Natural killer cell treated with Interleukin-12 subunit alpha and Interleukin-12 subunit beta and Interleukin-15 and Interleukin-18, amount 100 ng/mL, for 72 hours (primary cell): ENCODE measurements around the gene ENTHD1. TPM values are rescaled to one million over a fixed set of nuclear protein-coding genes. Genes with fewer than 3 reads are reported as not detected.

Experiments
- ATAC-seq, 2 donors: fragments of 150-1000 bp; cut with Tn5 transposase in 1 of 2; sonication (Bioruptor Pico), chemical (Tn5 transposase) in 1 of 2; 2 replicates each; pipeline ENCODE4 v1.10.0; 2021
- DNase-seq: peaks from one replicate; pipeline ENCODE4 v3.0.0; 2022; ENCODE audit warnings: low spot score
- H3K27ac Mint-ChIP-seq, 2 donors: 1 replicate in 1 of 2; 2 replicates in 1 of 2; pipeline ENCODE4 v1.8.0; 2022; ENCODE audit warnings: mixed read lengths in 2 of 2, mild to moderate bottlenecking in 1 of 2, moderate library complexity in 1 of 2
- H3K27me3 Mint-ChIP-seq, 2 donors: 1 replicate in 1 of 2; 2 replicates in 1 of 2; pipeline ENCODE4 v1.8.0; 2022; ENCODE audit warnings: mixed read lengths in 2 of 2
- H3K36me3 Mint-ChIP-seq: one replicate; pipeline ENCODE4 v1.8.0; 2022; ENCODE audit warnings: mixed read lengths
- H3K4me1 Mint-ChIP-seq, 2 donors: 1 replicate in 1 of 2; 2 replicates in 1 of 2; pipeline ENCODE4 v1.8.0; 2022; ENCODE audit warnings: low read depth in 2 of 2, mixed read lengths in 2 of 2, mild to moderate bottlenecking in 1 of 2
- H3K4me3 Mint-ChIP-seq: one replicate; pipeline ENCODE4 v1.8.0; 2022; ENCODE audit warnings: mixed read lengths
- H3K9me3 Mint-ChIP-seq: 2 replicates; pipeline ENCODE4 v1.8.0; 2022; ENCODE audit warnings: mixed read lengths
- total RNA-seq, 2 donors: library from RNA; stranded (reverse); gene quantifications; one replicate each; pipeline ENCODE4 v1.2.3, GENCODE V29; 2022

ENTHD1 gene
- total RNA-seq, 2 donors from 2014 or later, result not detected

DNA sequence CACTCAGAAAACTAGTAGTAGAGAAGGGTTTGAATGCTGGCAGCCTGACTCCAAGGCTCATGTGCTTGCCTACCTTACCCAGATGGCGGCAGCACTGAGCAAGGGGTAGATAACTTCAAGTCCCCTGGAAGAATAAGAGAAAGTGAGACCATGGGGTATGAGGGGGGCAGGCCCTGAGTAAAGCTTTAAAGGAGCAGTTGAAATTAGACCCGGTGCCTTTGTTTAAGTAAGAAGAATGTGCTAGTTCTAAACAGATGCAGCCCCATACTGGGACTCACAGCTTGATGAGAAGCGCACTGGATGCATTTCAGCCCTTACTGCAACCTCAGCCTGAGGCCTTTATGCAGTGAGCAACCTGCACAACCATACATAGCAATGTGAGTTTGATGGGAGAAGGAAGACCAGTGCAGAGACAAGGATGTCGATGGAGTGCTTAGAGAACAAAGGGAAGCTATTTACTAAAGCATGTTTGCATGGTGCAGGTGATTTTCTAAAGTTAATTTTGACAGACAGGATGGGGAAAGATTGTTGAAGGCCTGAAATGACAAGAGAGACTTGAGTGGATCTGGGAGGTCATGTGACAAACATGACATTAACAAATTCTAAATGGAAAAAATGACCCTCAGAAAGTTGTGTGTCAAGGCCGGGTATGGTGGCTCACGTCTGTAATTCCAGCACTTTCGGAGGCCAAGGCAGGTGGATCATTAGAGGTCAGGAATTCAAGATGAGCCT, 39.5 kb upstream of the ENTHD1 start:
- ATAC-seq, result peak in 1 of 2 donors; percentile 52
- no peak for DNase-seq
- peaks cover 36 to 55% of the 10 kb centered on the region in 2 donors for H3K4me1 Mint-ChIP-seq
- H3K9me3 Mint-ChIP-seq, result peaks cover 2% of the 10 kb centered on the region
- H3K36me3 Mint-ChIP-seq, result no peaks in the 10 kb centered on the region
- peak overlapping the region; percentile 49 for H3K4me3 Mint-ChIP-seq
- H3K27ac Mint-ChIP-seq, result peak overlapping the region; percentile 72 to 85
- no peaks in the 10 kb centered on the region for H3K27me3 Mint-ChIP-seq

DNA sequence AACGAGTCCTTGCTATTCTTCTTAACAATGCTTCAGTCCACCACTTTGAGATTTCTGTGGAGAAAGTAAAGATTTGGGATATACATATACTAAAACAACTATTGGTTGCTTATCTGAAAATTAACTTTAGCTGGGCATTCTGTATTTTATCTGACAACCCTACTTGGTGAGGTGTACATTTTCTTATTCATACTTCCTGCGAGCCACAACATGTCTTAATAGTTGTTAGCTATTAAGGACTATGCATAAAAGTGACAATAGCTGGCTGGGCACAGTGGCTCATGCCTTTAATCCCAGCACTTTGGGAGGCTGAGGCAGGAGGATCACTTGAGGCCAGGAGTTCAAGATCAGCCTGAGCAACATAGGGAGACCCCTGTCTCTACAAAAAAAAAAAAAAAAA, 38.6 kb upstream of the ENTHD1 start:
- DNase-seq (no peak), ATAC-seq (no peak)
- Mint-ChIP-seq H3K4me3 (peak overlapping the region; percentile 11), H3K36me3 (no peaks in the 10 kb centered on the region), H3K27me3 (no peaks in the 10 kb centered on the region), H3K9me3 (peaks cover 2% of the 10 kb centered on the region), H3K27ac (no peak overlapping the region), H3K4me1 (peaks cover 33 to 46% of the 10 kb centered on the region in 2 donors)

DNA sequence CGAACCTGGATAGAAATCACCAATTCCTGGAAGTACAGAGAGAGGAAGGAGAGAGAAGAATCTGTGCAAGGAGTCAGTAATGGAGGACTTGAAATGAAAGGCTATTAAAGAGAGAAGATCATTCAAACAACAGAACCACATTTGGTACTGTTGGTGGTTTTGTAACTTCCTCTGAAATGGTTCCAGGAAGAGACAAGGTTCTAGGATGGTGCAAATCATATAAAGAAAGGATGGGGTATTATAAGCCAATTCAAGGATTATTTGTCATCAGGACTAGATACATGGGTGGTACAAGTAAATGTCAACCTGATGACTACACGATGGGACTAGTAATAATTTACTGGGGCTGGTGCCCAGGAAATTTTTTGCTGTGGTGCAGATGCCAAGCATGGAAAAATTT, 37.7 kb upstream of the ENTHD1 start:
- Mint-ChIP-seq H3K4me1 (peaks cover 29 to 40% of the 10 kb centered on the region in 2 donors), H3K36me3 (no peaks in the 10 kb centered on the region), H3K9me3 (peaks cover 2% of the 10 kb centered on the region), H3K27me3 (no peaks in the 10 kb centered on the region), H3K27ac (no peak overlapping the region), H3K4me3 (no peak overlapping the region)
- ATAC-seq, result peak in 1 of 2 donors; percentile 64
- DNase-seq, result no peak

DNA sequence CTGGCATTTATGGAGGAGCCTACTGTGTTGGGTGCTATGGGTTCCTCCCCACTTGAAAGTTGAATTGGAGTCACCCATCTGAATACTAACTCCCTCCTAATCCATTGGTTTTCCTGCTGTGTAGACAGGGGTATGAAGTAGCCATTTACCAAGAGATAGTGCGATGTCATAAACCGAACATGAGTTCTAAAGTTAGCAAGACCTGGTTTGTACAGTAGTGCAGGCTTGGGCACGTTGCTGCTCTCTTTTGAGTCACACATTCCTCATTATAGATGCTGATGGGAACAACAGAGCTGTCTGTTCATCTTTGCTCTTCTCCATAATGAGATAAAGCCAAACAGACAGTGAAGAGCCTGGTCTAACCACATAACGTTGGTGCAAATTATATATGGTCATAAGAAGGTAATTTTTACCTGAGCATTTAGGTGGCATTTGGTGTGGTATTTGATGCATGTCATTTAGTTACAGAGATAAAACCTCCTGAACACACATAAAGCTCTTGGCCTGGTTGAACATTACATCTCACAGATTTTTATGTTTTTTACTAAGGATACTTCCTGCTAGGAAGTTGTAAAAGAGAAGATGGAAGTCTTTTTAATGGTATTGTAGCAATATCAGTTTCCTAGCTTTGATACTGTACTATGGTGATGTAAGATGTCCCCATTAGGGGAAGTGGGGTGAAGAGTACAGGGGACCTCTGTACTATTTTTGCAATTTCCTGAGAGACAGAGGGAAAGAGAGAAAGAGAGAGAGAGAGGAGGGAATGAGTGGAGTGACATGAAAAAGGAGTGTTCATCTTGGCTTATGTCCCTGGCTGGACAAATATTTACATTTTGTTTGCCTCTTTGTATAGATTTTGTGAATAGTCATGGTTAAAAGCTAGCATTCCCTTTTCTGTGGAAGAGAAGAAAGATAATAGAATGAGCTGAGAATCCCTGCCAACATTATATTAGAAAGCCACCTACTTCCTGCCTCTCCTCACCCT, 35.3 kb upstream of the ENTHD1 start:
- peaks cover 2% of the 10 kb centered on the region for H3K9me3 Mint-ChIP-seq
- no peak overlapping the region for H3K27ac Mint-ChIP-seq
- no peaks in the 10 kb centered on the region for H3K36me3 Mint-ChIP-seq
- DNase-seq (no peak), ATAC-seq (no peak)
- H3K4me3 Mint-ChIP-seq, result no peak overlapping the region
- H3K4me1 Mint-ChIP-seq, result peaks cover 30 to 32% of the 10 kb centered on the region in 2 donors
- H3K27me3 Mint-ChIP-seq, result no peaks in the 10 kb centered on the region

DNA sequence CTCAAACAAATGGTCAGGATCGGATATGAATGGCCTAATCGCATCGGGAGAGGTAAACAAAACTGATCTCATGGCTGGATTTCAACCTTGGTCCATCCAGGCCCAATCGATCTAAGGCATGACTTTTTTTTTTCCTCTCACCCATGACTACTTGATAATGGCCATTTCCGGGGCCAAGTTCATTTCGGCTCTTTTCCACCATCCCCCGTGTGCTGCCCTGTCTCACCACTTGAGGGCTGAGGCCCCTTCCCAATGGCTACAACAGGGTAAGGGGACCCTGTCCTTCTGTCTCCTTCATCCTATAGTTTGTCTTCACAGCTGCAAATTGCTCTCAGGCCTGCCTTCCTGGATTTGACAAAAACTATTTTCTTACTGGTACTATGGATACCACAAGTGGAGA, 34.0 kb upstream of the ENTHD1 start:
- Mint-ChIP-seq H3K36me3 (no peaks in the 10 kb centered on the region), H3K4me3 (no peak overlapping the region), H3K9me3 (no peaks in the 10 kb centered on the region), H3K27ac (no peak overlapping the region), H3K27me3 (no peaks in the 10 kb centered on the region), H3K4me1 (peaks cover 23 to 27% of the 10 kb centered on the region in 2 donors)
- DNase-seq (no peak), ATAC-seq (no peak)

DNA sequence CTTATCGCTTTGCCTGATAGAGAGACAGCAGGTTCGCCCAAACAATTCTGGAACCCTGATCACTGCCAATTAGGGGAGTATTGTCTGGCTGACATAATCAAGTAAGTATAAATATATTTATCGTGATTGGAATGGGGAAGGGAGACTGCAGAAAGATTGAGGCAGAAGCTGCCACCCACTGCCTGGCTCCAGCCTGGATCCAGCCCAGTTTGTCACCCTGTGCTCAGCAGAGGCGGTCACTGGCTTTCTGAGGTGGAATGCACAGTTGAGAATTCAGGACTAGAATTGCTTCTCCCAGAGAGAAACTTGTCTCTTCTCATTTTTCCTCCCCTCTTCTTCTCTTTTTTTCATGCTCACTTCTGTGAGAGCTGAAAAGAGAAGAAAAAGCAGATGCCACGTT, 33.2 kb upstream of the ENTHD1 start:
- no peaks in the 10 kb centered on the region for H3K36me3 Mint-ChIP-seq
- peaks cover 28 to 34% of the 10 kb centered on the region in 2 donors for H3K4me1 Mint-ChIP-seq
- H3K9me3 Mint-ChIP-seq, result no peaks in the 10 kb centered on the region
- no peaks in the 10 kb centered on the region for H3K27me3 Mint-ChIP-seq
- DNase-seq, result no peak
- peak overlapping the region; percentile 58 to 70 for H3K27ac Mint-ChIP-seq
- no peak for ATAC-seq
- H3K4me3 Mint-ChIP-seq, result peak overlapping the region; percentile 55

DNA sequence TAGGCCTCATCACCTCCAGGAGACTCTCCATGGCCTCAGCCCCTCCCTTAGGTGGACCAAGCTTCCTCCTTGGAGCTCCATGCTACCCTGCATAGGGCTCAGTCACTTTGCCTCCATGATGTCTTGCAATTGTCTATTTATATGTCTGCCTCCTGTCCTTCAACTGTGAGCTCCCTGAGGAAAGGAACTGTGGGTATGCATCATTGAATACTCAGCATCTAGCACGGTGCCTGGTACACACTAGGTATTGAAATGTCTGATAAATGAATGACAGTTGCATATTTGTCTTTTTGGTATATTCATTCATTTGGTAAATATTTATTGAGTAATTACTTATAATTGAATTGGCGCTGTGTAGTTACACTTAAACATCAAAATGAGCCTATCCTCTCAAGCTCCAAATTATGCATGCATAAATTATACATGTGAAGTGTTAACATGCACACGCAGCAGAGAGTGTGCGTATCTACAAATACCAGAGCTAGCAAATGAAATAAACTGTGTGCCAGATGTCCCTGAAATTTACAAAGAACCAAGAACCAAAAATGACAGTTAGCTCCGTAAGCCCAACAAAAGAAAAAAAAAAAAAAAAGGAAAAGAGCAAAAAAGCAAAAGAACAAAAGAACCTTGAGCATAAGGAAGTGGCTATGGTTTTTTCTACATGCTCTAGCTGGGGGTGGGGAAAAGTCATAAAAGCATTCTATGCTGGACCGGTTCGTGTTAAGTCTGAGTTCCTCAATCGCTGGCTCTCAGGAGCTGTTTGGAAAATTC, 32.5 kb upstream of the ENTHD1 start:
- Mint-ChIP-seq H3K9me3 (no peaks in the 10 kb centered on the region), H3K27me3 (no peaks in the 10 kb centered on the region), H3K27ac (peak overlapping the region; percentile 58 to 70), H3K36me3 (no peaks in the 10 kb centered on the region), H3K4me1 (peaks cover 32 to 41% of the 10 kb centered on the region in 2 donors), H3K4me3 (peak overlapping the region; percentile 55)
- DNase-seq (no peak), ATAC-seq (no peak)

DNA sequence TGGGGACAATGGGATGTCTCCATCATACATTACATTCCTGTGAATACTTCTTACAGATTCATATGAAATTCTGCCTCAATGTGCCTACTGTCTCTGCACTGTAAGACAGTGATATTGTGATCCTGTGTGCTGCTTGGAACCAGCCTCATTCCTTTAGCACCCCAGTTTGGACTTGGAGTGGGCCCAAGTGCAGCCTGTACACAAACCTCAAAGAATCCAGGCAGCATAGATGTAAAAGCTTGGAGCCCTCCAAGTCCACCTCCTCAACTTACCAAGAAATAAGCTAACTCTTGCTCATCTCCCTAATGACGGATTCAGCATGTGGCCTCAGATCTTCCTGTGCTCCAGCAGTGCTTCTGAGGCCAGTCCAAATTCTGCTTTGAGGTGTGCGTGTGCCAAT, 31.7 kb upstream of the ENTHD1 start:
- Mint-ChIP-seq H3K4me3 (peak overlapping the region; percentile 55), H3K36me3 (no peaks in the 10 kb centered on the region), H3K27ac (peak overlapping the region; percentile 58 to 70), H3K27me3 (no peaks in the 10 kb centered on the region), H3K9me3 (no peaks in the 10 kb centered on the region), H3K4me1 (peaks cover 41 to 49% of the 10 kb centered on the region in 2 donors)
- DNase-seq (no peak), ATAC-seq (no peak)

DNA sequence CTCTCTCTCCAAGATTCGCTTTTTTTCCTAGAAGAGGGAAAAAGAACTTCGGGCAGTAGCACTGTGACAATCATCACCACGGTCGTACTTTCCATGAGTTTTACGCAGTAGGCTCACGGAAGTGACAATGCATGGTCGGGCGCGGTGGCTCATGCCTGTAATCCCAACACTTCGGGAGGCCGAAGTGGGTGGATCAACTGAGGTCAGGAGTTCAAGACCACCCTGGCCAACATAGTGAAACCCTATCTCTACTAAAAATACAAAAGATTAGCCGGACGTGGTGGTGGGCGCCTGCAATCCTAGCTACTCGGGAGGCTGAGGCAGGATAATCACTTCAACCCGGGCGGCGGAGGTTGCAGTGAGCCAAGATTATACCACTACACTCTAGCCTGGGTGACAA, 30.7 kb upstream of the ENTHD1 start:
- Mint-ChIP-seq H3K36me3 (no peaks in the 10 kb centered on the region), H3K9me3 (no peaks in the 10 kb centered on the region), H3K4me3 (peak overlapping the region; percentile 23), H3K27ac (peak overlapping the region; percentile 58 to 70), H3K4me1 (peaks cover 50 to 59% of the 10 kb centered on the region in 2 donors), H3K27me3 (no peaks in the 10 kb centered on the region)
- DNase-seq (no peak), ATAC-seq (no peak)

DNA sequence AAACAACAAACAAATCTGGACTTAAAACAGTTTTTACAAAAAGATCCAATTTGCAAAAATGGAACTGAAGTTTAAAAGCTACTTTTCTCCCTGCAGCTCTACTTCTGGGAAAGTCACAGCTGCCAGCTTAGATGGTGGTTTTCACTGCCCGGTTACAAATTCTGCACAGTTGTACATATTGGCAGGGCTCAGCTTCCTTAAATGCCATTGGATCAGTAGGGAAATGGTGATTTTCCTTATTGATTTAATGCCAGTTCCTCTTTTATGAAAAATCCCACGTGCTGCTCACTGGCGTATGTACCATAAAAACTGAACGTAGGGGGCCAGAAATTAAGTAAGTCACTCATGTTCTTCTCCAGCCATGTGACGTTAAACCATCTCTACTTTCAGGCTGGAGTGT, 30.1 kb upstream of the ENTHD1 start:
- ATAC-seq (no peak), DNase-seq (no peak)
- Mint-ChIP-seq H3K27me3 (no peaks in the 10 kb centered on the region), H3K36me3 (no peaks in the 10 kb centered on the region), H3K4me3 (peak overlapping the region; percentile 28), H3K27ac (peak overlapping the region; percentile 58 to 70), H3K4me1 (peaks cover 50 to 61% of the 10 kb centered on the region in 2 donors), H3K9me3 (no peaks in the 10 kb centered on the region)

DNA sequence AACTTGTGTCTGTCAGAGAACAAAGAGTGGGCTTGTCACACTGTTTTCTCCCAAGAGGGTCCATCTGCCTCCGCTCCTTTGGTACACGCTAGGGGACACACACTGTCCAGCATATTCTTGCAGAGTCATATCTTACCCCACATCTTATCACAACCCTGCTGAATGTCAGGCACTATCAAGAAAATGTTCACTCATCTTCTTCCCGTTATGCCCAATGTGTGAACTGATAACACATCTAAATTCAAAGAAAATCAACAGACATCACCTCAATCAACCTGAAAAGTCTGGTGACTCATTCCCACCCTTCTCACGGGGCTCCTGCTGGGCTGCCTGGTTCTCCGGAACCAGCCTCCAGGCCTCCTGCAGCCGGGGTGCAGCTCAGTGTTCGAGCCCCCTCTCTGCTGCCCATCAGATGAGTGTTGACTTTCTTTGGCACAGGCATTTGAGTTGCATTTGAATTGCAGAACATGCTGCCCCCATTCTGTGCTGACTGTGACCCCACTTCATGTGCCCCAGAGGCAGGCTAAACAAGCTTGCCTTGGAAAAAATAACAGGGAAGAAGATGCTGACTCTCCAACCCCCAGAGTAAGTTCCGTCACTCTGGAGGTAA, 26.7 kb upstream of the ENTHD1 start:
- H3K4me3 Mint-ChIP-seq, result peak overlapping the region; percentile 79
- peaks cover 62 to 72% of the 10 kb centered on the region in 2 donors for H3K4me1 Mint-ChIP-seq
- H3K27ac Mint-ChIP-seq, result peak overlapping the region; percentile 74 to 82
- no peaks in the 10 kb centered on the region for H3K27me3 Mint-ChIP-seq
- H3K36me3 Mint-ChIP-seq, result no peaks in the 10 kb centered on the region
- DNase-seq, result no peak
- peak; percentile 88 for ATAC-seq
- H3K9me3 Mint-ChIP-seq, result no peaks in the 10 kb centered on the region

DNA sequence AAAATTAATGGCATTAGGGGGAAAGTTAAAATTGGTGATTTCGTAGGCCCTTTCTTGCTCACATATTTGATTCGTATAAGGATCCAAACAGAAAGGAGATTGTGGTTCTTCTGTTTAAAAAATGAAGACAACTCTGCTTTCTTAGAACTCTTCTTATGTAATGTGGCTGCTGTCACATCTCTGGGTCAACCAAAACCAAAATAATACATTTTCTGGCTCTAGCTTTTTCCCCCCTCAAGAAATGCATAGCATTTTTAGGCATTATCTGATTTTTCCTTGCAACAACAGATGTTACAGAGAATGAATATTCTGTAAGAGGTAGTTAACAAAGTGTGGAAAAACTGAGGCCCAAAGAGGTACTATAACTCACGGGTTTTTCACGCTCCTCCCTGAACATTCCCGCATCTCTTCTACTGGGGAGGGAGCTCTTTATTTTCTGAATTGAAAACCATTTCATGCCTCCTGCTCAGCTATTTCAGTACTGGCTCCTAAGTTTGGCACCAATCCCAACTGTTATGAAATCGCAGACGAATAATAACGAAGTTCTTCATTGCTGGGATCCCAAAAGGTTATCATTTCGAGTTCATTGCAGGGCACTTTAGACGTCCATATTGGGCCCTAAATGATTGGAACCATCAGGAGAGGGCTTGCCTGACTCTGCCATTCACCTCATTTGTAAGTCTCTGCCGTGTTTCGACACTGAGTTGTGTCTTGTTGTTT, 24.4 kb upstream of the ENTHD1 start:
- Mint-ChIP-seq H3K9me3 (no peaks in the 10 kb centered on the region), H3K36me3 (no peaks in the 10 kb centered on the region), H3K4me3 (peak overlapping the region; percentile 74)

More for the DNA sequence above, 24.4 kb upstream of the ENTHD1 start:
- peak overlapping the region; percentile 74 to 98 for H3K27ac Mint-ChIP-seq
- ATAC-seq (no peak), DNase-seq (no peak)
- H3K4me1 Mint-ChIP-seq, result peaks cover 72 to 79% of the 10 kb centered on the region in 2 donors
- H3K27me3 Mint-ChIP-seq, result no peaks in the 10 kb centered on the region
